AG09309 (cell line): ENCODE data around the gene INCENP.
"Not testable (repeated sequence)": the region's sequence is repeated elsewhere in the genome, so short reads cannot be mapped to it uniquely, and the experiment has no call there.

Experiments used
- DNase-seq: peaks from one replicate; pipeline ENCODE4 v3.0.0-alpha.2; 2010; ENCODE audit warnings: low read depth
- H3K4me3 ChIP-seq: 2 replicates; pipeline ENCODE4 v1.5.1; 2011; ENCODE audit warnings: mild to moderate bottlenecking, low read depth, low read length, moderate library complexity; ENCODE audit not compliant: control insufficient read depth
- TF ChIP-seq, protein P1 (sequence below): IDR thresholded peaks from 2 replicates; pipeline ENCODE4 v1.5.1; 2011; ENCODE audit warnings: mild to moderate bottlenecking, low read depth, low read length, inconsistent platforms; ENCODE audit not compliant: insufficient read depth, control insufficient read depth; ENCODE audit errors: missing control alignments

Gene INCENP

DNA sequence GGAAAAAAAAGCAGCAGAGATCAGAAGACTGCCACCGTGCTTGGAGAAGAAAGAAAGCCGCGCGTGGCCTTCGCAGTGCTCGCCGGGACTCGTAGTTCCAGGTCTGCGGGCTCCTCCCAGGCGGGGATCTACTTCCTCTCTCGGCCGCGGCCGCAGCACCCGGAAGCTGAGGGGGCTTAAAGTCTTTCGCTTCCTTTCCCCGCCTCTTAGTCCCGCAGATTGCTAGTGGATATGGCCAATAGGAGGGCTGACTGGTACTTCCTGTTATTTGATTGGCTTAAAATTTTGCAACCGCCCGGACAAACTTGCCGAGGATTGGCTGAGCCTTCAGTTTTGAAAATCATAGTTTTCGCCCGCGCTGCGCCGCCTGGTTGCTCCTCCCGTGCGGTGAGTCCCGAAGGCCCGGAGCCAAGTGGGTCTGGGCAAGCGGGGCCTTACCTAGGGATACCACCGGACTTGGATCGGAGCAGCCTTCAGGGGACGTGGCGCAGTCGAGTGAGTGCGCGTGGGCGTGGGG lies at the start of gene INCENP:
TSS of gene INCENP (plus strand) at position 343 of the 517 bp plus-strand sequence. CDS start 4,151 bp downstream, outside the sequence.
- TF ChIP-seq, protein P1, sequence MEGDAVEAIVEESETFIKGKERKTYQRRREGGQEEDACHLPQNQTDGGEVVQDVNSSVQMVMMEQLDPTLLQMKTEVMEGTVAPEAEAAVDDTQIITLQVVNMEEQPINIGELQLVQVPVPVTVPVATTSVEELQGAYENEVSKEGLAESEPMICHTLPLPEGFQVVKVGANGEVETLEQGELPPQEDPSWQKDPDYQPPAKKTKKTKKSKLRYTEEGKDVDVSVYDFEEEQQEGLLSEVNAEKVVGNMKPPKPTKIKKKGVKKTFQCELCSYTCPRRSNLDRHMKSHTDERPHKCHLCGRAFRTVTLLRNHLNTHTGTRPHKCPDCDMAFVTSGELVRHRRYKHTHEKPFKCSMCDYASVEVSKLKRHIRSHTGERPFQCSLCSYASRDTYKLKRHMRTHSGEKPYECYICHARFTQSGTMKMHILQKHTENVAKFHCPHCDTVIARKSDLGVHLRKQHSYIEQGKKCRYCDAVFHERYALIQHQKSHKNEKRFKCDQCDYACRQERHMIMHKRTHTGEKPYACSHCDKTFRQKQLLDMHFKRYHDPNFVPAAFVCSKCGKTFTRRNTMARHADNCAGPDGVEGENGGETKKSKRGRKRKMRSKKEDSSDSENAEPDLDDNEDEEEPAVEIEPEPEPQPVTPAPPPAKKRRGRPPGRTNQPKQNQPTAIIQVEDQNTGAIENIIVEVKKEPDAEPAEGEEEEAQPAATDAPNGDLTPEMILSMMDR, result no peak

DNA sequence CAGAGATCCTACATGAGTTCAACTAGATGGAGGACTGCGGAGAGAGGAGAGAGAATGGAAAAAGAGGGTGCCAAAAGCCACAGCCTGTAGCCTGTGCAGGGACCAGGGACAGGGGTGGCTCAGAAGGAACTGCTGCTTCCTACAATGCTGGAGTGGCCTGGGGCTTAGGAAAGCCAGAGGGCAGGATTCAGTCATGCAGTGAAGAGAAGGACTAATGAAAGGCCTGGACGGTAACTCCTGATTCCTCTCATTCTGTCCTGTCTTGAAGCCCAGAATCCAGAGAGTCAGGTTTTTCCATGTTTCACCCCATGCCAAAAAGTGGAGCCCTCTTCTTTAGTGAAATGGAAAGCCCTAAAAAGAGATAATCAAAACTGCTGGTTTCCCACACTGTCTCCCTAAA lies 48.4 kb upstream of the INCENP start:
- no peak for DNase-seq
- TF ChIP-seq, protein P1, result no peak
- H3K4me3 ChIP-seq, result no peak overlapping the region

More for the DNA sequence above, at the start of gene INCENP:
- DNase-seq, result peak; percentile 95
- H3K4me3 ChIP-seq, result peak within 1 kb of the TSS; percentile 75

DNA sequence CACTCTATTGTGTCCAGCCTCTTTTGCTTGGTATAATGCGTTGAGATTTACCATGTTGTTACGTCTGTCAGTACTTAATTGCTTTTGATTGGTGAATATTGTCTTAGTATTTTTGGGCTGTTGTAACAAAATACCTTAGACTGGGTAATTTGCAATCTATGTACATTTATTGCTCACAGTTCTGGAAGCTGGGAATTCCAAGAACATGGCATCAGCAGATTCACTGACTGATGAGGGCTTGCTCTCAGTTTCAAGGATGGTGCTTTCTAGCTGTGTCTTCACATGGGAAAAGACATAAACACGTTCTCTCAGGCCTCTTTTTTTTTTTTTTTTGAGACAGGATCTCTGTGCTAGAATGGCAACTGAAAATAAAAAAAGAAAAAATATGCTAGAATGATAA lies 46.7 kb upstream of the INCENP start:
- TF ChIP-seq, protein P1, result no peak
- no peak for DNase-seq
- no peak overlapping the region for H3K4me3 ChIP-seq

DNA sequence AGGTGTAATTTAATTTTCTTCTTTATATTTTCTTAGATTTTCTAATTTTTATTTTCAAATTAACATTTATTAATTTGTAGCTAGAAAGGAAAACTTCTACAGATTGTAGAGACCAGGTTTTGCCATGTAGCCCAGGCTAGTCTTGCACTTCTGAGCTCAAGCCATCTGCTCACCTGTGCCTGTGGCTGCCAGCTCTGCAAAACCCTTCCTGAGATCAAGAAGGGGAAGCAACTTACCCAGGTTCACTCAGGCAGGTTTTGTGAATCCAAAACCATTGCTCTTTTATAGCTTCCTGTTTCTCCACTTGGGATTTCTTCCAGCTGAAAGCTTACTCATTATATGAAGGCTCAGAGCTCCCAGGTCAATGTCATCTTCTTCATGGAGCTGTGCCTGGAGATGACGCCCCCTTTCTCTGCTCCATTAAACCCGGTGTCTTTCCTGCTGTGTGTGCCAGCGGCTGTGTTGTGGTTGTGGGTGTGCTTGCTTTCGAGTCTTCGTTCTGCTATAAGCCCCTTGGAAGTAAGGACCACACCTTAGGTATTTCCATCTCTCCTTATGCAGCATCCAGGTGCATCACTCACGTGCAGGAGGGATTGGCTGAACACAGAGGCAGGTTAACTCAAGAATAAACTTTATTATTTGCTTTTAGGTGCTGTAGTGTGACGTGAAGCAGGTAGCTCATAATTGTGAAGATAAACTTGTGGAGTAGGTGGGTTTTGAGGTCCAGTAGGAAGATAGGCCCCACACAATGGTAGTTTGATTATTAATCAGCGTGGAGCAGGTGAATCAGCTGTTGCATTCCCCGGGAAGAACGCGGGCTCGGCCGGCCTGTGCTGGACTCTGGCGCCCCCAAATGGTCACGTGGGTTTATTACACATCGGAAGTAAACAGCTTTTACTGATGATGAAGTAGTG lies 42.2 kb upstream of the INCENP start:
- DNase-seq, result peak; percentile 23
- H3K4me3 ChIP-seq, result no peak overlapping the region
- TF ChIP-seq, protein P1, result peak; percentile 87

DNA sequence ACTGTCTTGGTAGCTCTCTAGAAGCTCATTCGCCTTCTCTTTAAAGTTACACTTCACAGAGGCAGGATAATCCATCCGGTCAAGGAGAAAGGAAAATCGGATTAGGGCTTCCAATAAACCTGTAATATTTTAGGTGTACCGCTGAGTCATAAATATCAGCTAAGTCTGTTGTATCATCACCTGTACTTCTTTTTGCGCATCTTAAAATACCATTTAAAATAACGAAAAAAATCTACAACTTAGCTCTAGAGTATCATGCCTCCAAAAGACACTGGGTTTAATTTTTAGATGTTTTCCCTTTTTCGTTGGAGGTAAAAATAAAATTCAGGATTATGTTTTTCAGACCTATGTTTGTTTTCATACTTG lies 41.5 kb upstream of the INCENP start:
- H3K4me3 ChIP-seq, result no peak overlapping the region
- TF ChIP-seq, protein P1, result no peak
- DNase-seq, result no peak

DNA sequence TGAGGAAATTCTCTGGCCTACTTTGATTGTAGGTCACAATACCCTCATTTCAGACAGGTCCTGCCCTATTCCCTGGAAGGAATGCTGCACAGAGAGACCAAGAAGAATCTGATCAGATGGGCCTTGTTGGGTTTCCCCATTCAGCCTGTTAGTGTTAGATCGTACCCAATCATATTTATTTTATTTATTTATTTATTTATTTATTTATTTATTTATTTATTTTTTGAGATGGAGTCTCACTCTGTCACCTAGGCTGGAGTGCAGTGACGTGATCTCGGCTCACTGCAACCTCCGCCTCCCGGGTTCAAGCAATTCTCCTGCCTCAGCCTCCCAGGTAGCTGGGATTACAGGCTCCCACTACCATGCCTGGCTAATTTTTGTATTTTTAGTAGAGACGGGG lies 39.0 kb upstream of the INCENP start:
- H3K4me3 ChIP-seq, DNase-seq: not testable (repeated sequence)

DNA sequence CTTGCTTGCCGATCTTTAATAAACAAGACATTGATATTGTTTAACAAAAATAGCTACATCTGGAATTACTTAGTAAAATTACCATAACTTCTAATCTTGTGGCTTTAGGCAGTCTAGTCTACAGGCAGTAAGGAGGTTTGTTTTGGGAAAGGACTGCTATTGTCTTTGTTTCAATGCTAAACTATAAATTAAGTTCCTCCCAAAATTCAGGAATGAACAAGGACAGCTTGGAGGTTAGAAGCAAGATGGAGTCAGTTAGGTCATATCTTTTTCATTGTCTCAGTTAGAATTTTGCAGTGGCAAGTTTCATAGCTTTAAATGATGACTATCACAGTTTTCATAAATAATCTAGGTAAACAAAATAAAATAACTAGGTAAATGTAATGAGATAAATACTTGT lies 36.1 kb upstream of the INCENP start:
- DNase-seq, result no peak
- H3K4me3 ChIP-seq, result no peak overlapping the region
- TF ChIP-seq, protein P1, result no peak
